ENCODE results near the gene POU2AF1.

The POU2AF1 gene, protein sequence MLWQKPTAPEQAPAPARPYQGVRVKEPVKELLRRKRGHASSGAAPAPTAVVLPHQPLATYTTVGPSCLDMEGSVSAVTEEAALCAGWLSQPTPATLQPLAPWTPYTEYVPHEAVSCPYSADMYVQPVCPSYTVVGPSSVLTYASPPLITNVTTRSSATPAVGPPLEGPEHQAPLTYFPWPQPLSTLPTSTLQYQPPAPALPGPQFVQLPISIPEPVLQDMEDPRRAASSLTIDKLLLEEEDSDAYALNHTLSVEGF

DNA sequence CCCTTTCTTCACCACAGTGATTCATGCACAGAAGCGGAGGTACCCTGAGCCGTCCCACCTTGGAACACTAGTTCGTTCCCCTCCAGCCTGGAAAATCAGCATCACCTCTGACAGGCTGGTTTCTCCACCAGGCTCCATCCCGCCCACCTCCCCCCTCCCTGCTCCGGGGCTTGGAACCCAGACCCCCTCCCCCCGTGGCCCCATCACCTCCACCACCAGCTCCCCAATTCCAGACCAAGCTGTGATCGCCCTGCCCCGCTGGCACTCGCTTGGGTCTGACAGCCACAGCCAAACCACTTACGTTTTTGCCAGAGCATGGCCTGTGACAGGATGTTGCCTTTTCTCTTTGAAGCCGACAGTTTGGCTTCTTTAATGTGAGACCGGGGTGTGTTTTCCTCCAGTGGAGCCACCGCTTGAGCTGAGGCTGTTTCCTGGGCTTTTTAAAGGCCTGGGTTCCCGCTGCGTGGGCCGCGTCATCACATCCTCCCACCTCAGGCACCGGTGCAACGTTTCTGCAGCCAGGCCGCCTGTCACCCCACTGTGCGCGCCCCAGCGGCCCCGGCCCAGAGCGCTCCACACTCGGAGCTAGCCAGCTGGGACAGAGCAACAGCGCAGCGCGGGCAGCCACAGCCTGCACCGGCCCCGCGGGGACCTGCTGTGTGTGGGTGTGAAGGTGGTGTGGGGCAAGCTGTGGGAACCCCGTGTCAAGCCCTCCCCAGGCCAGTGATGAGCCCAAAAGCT is at the start of gene POU2AF1:
Gene POU2AF1 (minus strand): TSS at position 415 of the 741 bp plus-strand sequence. CDS start 98 bp downstream, at position 317.
- peak; percentile 85 for DNase-seq

DNA sequence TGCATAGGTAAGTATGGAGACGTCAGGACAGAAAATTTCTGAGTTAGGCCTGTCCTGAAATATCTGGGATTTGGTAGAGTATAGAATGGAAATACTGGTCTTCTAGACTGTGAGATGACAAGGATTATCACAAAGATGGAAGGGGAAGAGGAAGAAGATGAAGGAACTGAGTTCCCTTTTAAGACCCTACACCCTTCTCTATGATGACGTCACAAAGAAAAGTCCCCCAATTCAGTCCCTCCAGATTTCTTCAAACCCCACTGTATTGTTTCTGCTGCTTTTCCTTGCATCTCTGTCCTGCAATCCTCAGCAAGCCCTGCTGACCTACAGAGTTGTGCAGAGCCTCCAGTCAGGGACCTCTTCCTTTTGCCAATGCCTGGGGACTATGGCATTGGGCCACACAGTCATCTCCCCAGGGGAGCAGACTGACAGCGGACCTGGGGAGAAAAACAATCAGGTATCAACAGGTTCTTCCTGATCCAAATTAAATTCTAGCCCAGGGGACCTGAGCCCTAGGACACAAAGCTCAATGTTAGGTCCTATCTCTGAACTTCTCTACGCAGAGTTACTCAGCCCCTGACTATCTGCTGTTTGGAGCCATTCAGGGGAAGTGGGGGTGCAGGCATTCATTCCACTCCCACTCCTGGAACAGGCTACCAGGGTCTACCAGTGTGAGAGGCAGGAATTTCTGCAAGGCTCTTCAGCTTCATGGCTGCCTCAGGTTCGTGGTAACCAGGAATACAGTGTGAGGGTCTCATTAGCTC is 49.2 kb upstream of the POU2AF1 start:
- DNase-seq: no peak

DNA sequence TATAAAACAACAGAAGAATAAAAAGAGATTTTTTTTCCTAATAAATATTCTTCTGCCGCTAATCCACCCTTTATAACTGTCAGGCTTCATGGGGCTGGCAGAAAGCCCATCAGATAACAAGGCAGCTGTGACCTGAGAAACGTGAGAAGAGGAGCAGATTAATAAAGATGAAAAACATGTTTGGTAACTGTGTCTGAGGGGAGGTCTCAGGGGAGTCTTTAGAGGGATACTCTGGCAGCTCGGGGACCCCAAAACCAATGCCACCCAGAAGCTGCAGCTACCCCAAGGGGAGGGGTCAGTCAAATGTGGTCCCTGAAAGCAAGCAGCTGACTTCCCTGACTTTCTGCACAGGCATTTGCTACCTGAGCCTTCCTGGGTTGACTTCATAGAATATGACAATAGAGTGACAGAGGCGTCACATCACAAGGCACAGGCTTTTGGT is 48.4 kb upstream of the POU2AF1 start:
- DNase-seq: no peak

DNA sequence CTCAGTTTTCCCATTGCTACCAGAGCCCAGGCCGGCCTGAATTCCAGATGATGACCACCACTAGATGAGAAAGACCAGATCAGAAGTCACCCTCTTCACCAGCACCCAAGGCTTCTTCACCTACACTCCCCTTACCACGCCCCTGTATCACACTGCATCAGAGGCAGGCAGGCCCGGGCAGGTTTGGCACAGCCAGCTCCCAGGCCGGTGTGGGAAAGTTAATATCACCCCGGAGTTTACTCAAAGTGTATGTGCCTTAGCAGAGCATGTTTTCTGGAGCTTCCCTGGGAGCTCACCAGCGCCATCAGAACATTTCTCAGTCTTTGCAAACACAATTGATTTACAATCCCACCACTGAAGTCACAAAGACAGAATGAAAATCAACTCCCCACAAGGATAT is 47.5 kb upstream of the POU2AF1 start:
- DNase-seq: no peak

DNA sequence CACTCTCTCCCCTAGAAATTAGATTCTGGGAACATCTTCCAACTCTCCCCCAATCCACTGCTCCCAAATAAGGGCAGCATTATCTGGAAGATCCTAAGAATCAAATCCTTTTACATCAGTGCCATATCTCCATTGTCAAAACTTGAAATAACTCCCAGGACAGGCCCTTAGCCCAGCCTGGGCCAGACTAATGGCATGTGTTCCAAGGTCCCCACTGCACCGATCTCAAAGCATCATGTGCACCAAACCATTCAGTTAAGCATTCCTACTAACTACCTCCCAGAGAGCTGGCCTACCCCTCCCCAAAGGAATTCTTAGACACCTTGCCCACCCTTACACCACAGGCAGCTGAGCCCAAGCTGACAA is 44.2 kb upstream of the POU2AF1 start:
- no peak for DNase-seq

DNA sequence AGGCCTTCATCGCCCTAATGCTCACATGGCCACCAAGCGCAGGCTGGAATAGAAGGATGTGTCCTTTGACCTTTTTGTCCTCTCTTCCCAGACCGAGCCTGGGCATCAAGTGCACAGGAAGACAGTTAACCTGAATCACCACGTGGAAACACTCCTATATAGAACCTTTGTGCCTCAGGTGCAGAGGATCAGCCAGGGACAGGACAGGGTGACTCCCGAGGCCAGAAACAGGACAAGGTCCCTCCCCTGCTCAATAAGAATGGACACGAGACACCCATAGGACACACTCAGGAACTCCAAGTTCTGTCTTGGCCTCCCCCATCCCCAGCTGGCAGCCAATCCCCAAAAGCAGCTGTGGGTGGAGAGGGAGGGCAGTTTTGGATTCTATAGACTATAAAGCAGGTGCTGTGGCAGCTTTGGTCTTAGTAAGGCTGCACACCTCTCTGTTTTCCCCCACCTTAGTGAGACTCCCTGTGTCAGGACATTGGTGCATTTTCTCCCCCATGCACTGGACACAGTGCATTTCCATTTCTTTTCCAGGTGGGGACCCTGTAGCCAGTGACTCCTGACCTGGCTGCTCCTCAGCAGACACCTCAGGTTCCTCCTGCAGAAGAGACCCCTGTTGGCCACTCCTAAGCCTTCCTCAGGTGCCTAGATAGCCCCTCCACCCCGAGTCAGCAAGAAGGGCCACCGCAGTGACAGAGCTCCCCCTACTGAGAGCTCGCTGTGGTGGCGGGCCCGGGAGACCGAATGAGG is 43.6 kb upstream of the POU2AF1 start:
- peak; percentile 70 for DNase-seq

DNA sequence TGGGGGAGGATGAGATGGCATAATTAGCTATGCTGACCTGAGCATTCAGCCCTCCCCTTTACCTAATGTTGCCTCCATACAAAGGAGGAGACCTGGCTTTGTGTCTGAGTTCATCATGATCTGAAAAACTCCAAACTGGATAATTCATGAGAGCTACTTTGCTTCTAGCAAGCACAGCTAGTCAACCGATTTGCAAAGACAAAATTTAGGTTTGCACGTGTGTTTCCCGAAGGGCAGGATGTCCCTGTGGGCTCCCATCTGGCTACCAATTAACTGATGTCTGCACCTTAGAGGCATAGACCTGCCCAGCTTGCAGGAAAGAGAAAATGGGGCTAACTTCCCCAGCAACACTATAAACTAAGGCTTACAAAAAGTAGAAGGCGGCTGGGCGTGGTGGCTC is 42.2 kb upstream of the POU2AF1 start:
- no peak for DNase-seq

DNA sequence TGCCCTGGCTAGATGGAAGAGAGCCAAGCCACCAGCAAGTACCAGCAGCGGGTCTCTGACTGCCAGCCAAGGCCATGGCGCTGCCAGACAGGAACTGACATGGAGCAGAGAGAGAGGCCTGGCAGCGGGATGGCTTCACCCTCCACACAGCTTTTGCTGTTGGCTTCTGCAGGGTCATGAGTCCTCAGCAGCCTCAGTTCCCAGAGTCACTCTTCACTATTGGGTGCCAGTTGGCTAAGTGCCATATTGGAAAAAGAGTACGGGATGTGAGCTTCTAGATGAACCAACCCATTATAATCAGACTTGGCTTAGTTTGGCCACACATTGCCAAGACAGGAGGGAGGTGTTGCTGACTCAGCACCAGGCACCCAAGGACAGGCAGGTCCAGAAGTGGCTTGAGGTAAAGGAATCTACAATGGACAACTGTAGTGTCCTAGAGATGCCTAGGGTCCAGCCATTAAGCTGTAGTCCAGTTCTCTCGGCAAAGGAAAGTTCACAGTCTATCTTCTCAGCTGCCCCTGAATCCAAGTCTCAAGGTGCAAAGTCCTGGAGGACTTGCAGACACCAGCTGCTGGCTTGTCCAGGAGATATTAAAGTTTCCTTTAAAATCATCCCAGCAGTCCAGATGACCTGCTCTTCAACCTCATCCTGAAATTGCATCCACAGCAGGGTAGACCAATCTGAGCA is 40.7 kb upstream of the POU2AF1 start:
- no peak for DNase-seq

DNA sequence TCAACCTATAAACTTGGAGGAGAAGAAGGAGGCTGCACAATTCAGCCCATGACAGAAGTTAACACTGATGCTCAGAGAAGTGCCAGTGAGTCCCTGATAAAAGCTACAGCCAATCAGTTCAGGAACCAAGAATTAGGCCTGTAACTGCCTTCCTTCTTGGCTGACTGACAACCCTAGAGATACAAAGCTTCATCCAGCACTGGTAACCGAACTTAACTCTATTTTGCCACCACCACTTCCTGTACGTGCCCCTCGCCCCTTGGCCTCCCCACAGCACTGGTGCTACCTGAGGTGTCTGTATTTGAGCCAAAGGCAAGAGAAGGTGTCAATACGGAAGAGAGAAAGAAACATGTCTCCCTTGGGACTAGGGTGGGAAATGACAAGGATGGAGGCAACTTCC is 40.1 kb upstream of the POU2AF1 start:
- no peak for DNase-seq

DNA sequence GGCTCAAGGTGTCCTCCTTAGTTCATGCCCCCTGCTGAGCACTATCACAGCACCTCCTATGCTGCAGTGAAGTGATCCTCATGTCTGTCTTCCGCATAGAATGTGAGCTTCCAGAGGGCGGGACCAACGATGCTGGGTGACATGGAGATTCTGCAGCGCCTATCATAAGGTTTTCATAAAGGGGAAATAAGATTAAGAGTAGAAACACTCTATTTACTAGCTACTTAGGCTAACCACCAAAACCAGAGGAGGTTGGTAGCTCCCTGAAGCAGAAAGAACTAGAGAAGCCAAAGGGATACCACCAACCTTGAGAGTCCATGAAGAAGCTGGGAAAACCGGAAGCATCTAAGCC is 39.3 kb upstream of the POU2AF1 start:
- no peak for DNase-seq

DNA sequence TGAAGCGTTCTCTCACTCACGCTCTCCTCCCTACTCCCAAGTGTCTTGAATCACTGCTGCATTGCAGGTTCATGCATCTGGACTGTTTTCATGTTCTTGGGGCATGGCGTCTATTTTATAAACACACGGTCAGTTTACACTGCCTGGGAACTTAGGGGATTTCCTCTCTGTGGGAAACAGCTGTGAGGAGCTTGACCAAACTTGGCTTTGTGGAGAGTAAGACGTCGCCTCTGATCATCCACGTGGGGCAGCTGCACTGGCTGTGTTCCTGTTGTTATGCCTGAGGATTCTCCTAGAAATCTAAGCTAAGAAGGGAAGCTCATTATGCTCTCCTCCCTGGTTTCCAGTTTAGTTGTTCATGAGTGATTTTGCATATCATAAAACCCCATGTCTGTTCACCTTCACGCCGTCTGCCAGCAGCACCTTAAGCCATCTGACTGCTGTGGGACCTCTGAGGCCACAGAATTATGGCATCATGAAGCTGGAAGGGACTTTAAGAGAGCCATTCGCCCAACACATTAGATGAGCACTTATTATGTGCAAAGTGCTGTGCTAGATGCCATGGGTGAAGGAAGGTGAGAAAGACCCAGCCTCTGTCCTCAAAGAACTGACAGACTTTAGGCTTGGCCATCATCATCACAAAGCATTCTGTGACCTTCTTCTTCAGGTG is 38.8 kb upstream of the POU2AF1 start:
- DNase-seq: no peak

DNA sequence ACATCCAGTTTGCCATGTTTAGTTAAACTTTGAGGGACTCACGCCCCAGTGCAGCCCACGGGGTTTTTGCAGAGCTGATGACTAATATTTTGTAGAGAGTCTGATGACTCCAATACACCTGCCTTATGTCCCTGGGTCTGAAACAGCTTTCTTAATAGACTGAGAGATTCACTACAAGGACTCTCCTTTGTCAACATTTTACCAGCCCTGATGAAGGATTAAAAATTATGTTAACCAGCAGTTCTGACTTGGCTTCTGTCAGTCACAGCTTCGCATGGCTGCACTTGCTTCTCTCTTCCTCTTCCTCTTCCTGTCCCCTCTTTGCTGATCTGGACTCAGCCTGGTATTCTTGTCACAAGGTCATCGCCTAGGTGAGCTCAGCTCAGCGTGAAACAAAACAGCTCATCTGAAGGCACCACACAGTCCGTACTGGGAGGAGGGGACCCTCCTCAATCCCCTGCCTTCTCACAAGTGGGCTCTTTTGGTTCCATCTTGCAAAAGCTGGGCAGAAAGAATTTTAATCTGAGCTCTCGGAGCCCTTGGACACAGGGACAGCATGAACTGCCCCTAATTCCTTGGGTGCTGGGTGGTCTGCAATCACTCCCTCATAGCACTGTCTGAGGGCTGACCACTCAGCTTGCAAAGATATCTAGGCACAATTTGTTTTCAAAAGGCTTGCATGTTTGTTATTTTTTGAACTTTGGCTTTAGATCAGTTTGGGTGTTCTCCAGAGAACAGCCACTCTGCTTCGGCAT is 38.1 kb upstream of the POU2AF1 start:
- peak; percentile 35 for DNase-seq

DNA sequence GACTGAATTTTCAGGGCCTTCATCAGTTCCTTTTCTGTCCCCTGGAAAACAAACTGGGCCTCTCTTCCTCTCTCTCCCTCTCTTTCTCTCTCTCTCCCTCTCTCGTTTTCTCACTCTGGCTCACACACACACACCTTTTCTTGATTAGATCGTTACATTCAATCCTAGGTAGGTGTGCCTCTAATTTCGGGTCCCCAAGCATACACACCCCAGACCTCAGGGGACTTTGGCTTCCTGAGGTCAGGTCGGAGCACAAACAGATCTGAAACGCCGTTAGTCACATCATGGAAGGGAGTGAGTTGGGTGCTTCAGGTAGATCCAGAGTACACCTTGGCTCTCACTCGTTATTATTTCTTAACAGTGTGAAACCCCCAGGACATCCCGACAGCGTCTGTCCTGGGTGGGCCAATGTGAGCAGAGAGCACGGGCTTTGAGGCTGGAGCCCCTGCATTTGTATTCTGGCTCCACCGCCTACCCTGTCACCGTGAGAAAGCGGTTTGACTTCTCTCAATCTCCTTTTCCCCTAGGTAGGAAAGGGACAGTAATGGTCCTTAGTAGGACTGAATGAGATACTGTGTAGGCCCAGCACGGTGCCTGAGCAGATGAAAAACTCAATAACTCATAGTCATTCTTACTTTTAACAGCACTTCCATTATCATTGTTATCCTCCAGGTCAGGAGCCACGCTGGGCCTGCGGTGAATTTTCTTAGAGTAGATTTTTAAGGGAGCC is 37.3 kb upstream of the POU2AF1 start:
- DNase-seq: no peak

DNA sequence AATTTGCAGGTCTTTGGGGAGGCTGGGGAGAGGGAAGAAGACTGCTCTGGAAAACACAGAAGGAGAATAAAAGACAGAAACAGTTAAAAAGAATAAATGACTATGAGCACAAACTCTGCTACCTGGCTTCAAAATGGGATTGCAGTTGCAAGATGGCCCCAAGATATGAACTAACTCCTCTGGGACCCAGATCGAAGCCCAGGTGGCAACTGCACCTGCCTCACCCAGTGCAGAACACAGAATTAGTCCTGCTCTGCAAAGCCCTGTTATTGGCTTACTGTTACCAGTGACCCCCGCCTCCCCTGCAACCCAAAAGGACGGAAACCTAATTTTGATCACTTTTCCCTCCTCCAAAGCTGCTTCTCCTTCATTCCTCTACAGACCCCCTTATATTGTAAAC is 35.9 kb upstream of the POU2AF1 start:
- DNase-seq: no peak

DNA sequence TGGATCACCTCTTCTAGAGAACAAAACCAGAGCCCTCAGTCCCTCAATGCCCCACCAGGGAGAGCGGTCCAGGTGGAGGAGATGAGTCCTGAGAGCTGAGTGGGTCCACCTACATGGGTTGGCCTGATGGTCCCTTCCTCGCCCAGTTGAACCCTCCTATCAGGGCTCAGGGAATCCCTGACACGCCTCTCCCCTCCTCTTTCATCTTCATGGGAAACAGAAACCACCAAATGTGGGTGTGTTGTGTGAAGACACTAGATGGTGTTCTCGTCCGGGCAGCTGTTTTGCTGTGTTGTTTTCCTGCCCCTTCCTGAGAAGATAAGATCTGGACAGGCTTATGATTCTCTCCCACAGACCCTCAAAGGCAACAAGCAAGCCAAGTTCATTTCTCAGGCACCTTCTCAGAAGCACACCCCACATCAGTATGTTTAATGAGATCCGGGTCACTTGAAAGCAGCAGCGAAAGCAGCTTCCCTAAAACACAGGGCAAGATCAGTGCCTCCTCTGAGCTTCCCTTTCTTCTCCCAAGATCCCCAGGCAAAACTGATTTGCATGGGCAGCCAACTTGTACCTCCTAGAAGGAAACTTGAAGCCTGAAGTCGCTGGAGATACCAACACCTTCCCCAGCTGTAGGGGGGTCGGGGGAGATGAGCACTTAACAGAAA is 35.3 kb upstream of the POU2AF1 start:
- DNase-seq: peak; percentile 11

DNA sequence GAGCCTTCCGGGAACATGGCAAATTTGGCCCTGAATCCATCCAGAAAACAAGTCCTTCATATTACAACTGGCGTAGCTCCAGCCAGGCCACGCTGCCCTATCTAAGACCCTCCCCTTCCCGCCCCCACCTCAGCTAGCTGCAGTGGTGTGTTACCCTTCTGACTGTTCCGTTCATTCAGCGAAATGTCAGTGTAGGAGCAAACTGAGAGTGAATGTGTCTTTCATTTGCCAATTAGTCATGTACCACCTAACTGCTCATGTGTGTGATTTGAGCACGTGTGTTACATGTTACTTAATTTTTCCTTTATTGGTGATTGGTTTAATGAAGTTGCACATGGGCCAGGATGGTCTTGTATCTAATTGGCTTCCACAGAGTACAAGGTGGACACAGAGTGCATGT is 34.8 kb upstream of the POU2AF1 start:
- peak; percentile 66 for DNase-seq

DNA sequence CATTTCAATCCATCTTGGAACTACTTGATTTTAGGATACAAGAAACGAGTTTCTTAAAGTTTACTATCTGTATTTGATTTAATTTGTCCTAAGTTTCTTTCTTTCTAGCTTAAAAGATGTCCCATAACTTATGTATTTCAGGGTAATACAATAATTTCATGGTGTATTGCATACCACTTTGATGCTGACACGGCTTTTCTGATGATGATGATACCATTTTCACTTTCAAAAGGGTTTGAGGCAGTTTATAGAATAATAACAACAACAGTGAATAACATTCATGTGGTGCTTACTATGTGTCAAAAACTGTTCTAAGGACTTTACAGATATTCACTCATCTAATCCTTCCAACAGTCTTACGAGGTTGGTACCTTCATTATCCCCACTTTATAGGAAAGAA is 33.2 kb upstream of the POU2AF1 start:
- DNase-seq: no peak

DNA sequence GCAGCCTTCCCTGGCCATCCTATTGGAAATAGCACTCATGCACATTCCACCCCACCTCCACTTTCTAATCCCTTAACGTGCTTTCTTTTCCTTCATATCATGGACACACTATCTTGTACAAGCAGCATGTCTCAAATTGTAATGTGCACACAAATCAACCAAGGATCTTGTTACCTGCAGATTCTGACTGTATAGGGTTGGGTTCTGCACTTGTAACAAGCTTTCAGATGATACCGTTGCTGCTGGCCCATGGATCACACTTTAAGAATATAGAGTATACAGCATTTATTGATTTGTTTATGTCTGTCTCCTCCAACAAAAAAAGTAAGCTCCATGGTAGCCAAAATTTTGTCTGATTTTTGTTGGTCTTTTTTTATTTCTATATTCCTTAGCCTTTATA is 32.4 kb upstream of the POU2AF1 start:
- no peak for DNase-seq

DNA sequence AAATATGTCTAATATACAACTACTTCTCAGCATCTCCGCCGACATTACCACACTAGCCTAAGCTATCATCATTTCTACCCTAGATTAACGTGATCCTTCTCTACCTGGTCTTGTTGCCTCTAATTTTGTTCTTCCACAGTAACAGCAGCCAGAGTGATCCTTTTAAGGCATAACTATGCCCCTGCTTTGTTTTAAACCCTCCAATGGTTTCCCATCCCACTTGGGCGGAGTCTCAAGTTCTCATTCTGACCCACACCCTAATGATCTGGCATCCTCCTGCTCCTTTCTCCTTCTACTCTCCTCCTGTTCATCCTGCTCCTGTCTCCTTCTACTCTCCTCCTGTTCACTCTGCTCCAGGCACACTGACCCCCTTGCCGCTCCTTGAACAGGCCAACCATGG is 31.9 kb upstream of the POU2AF1 start:
- no peak for DNase-seq

DNA sequence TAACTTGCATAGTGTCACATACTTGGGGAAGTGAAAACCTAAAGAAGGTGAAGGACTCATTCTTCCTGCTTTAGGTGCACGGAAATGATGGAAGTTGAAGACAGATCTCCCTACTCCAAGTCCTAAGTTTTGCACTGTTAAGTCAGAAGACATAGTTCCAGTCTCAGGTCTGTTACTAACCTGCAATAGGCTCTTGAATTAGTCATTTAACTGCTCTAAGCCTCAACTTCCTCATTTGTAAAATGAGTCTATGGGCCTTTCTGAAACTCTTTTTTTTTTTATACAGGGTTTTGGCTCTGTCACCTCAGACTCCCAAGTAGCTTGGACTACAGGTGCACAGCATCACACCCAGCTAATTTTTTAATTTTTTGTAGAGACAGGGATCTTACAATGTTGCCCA is 30.8 kb upstream of the POU2AF1 start:
- no peak for DNase-seq

All from stimulated activated CD4-positive, alpha-beta T cell treated with anti-CD3 and anti-CD28 coated beads, Interleukin-4, amount 100 ng/mL, for 24 hours (primary cell).